ENCODE results near the gene PNLIPRP3. TPM values are rescaled to one million over a fixed set of nuclear protein-coding genes. Genes with fewer than 3 reads are reported as not detected.
A peak's percentile ranks its signal among the peaks of the same experiment; 100 is the strongest.

The PNLIPRP3 gene
- total RNA-seq, 1 experiment from 2014 or later = not detected

- DNase-seq = no peak
- H3K9me2 ChIP-seq (ENCODE audit: insufficient read depth) = no peaks in the 10 kb centered on the region
- ChIA-PET CTCF (no interaction called here), POLR2A (ENCODE audit: unreplicated experiment) (no interaction called here)
- H3F3A ChIP-seq (ENCODE audit: insufficient read depth, low read depth) = no peaks in the 10 kb centered on the region
- H3K79me2 ChIP-seq (ENCODE audit: low read depth) = no peaks in the 10 kb centered on the region
- no peaks in the 10 kb centered on the region for H3K4me1 ChIP-seq (replicated peaks; ENCODE audit: insufficient read depth)
- no peaks in the 10 kb centered on the region for H3K36me3 ChIP-seq (ENCODE audit: low read depth)
- TF ChIP-seq EZH2 (IDR thresholded peaks at IDR 0.05; ENCODE audit: low read depth) (no peak), CTCF (conservative IDR thresholded peaks at IDR 0.05) (no peak)
- H3K9me3 ChIP-seq (ENCODE audit: insufficient read depth, low read depth) = no peaks in the 10 kb centered on the region
- H2AFZ ChIP-seq = no peak overlapping the region
- no peak overlapping the region for H3K4me2 ChIP-seq
- no TSS peak for BruUV-seq (replicated peaks)
- H3K27ac ChIP-seq = no peak overlapping the region
- no peak overlapping the region for H3K4me3 ChIP-seq
- H3K27me3 ChIP-seq (ENCODE audit: insufficient read depth, low read depth) = no peaks in the 10 kb centered on the region
- no peaks in the 10 kb centered on the region for H4K20me1 ChIP-seq (ENCODE audit: insufficient read depth)
- intact Hi-C loops (cut with micrococcal nuclease; ENCODE audit: unreplicated experiment) = no loop called here
Observed at GRCh38 chr10:116440330-116441030, 12.8 kb downstream of the PNLIPRP3 start.

- H3K4me3 ChIP-seq = no peak overlapping the region
- no peaks in the 10 kb centered on the region for H4K20me1 ChIP-seq (ENCODE audit: insufficient read depth)
- H3F3A ChIP-seq (ENCODE audit: insufficient read depth, low read depth) = no peaks in the 10 kb centered on the region
- no peaks in the 10 kb centered on the region for H3K4me1 ChIP-seq (replicated peaks; ENCODE audit: insufficient read depth)
- 0 out of 2 replicates have a peak, but pooled peaks cover 3% of the 10 kb centered on the region for H3K27me3 ChIP-seq (ENCODE audit: insufficient read depth, low read depth)
- DNase-seq = peak in 1 of 2 experiments; percentile 1
- no peaks in the 10 kb centered on the region for H3K9me3 ChIP-seq (ENCODE audit: insufficient read depth, low read depth)
- TF ChIP-seq CTCF (conservative IDR thresholded peaks at IDR 0.05) (peak; percentile 81), EZH2 (IDR thresholded peaks at IDR 0.05; ENCODE audit: low read depth) (no peak)
- no peaks in the 10 kb centered on the region for H3K79me2 ChIP-seq (ENCODE audit: low read depth)
- no TSS peak for BruUV-seq (replicated peaks)
- H2AFZ ChIP-seq = no peak overlapping the region
- H3K4me2 ChIP-seq = no peak overlapping the region
- no peaks in the 10 kb centered on the region for H3K9me2 ChIP-seq (ENCODE audit: insufficient read depth)
- H3K27ac ChIP-seq = no peak overlapping the region
- ChIA-PET CTCF (interaction anchor here (0.6 kb wide), 1 partner anchor 65 kb away, joined by 4 read pairs; no protein-coding TSS in a partner anchor), POLR2A (ENCODE audit: unreplicated experiment) (no interaction called here)
- H3K36me3 ChIP-seq (ENCODE audit: low read depth) = no peaks in the 10 kb centered on the region
- intact Hi-C loops (cut with micrococcal nuclease; ENCODE audit: unreplicated experiment) = loop anchor here (1.0 kb wide), 1 partner anchor 732 kb away; no protein-coding TSS in a partner anchor
Observed at GRCh38 chr10:116444527-116445142, 17.0 kb downstream of the PNLIPRP3 start.

- Histone ChIP-seq H3K9me2 (ENCODE audit: insufficient read depth) (no peaks in the 10 kb centered on the region), H3K9me3 (ENCODE audit: insufficient read depth, low read depth) (no peaks in the 10 kb centered on the region), H3F3A (ENCODE audit: insufficient read depth, low read depth) (no peaks in the 10 kb centered on the region), H3K27ac (no peak overlapping the region), H3K4me3 (no peak overlapping the region), H4K20me1 (ENCODE audit: insufficient read depth) (no peaks in the 10 kb centered on the region), H3K79me2 (ENCODE audit: low read depth) (no peaks in the 10 kb centered on the region), H3K36me3 (ENCODE audit: low read depth) (no peaks in the 10 kb centered on the region), H3K4me2 (no peak overlapping the region), H3K4me1 (replicated peaks; ENCODE audit: insufficient read depth) (no peaks in the 10 kb centered on the region), H2AFZ (no peak overlapping the region), H3K27me3 (ENCODE audit: insufficient read depth, low read depth) (0 out of 2 replicates have a peak, but pooled peaks cover 3% of the 10 kb centered on the region)
- TF ChIP-seq EZH2 (IDR thresholded peaks at IDR 0.05; ENCODE audit: low read depth) (no peak), CTCF (conservative IDR thresholded peaks at IDR 0.05) (no peak)
- CTCF ChIA-PET = no interaction called here
- BruUV-seq (replicated peaks) = no TSS peak
- POLR2A ChIA-PET (ENCODE audit: unreplicated experiment) = no interaction called here
- intact Hi-C loops (cut with micrococcal nuclease; ENCODE audit: unreplicated experiment) = no loop called here
- no peak for DNase-seq
Observed at GRCh38 chr10:116450861-116451260, 23.2 kb downstream of the PNLIPRP3 start.
